Effector memory CD4-positive, alpha-beta T cell (primary cell): Measurements from ENCODE around the gene INSL3.
"Not testable (repeated sequence)": the region's sequence is repeated elsewhere in the genome, so short reads cannot be mapped to it uniquely, and the experiment has no call there.

Experiments used
- DNase-seq, 3 donors: peaks; one replicate each; pipeline ENCODE4 v3.0.0-alpha.2; 2020
- H3K27ac ChIP-seq: 2 replicates; pipeline ENCODE4 v1.7.0; 2013; ENCODE audit warnings: mild to moderate bottlenecking, low read length, moderate library complexity; ENCODE audit not compliant: insufficient read depth, poor library complexity, severe bottlenecking
- H3K27me3 ChIP-seq: replicated peaks from 2 replicates; pipeline ENCODE4 v1.7.0; 2013; ENCODE audit warnings: mild to moderate bottlenecking, low read length; ENCODE audit not compliant: insufficient read depth, control insufficient read depth, poor library complexity, severe bottlenecking
- H3K36me3 ChIP-seq: 2 replicates; pipeline ENCODE4 v1.7.0; 2013; ENCODE audit warnings: mild to moderate bottlenecking, low read length, moderate library complexity; ENCODE audit not compliant: control insufficient read depth, insufficient read depth
- H3K4me1 ChIP-seq: 2 replicates; pipeline ENCODE4 v1.7.0; 2013; ENCODE audit warnings: low read length, mild to moderate bottlenecking; ENCODE audit not compliant: control insufficient read depth, insufficient read depth, poor library complexity, severe bottlenecking
- H3K4me3 ChIP-seq: 2 replicates; pipeline ENCODE4 v1.7.0; 2013; ENCODE audit warnings: low read length, low read depth, mild to moderate bottlenecking; ENCODE audit not compliant: insufficient read depth, poor library complexity, severe bottlenecking
- H3K9me3 ChIP-seq: 2 replicates; pipeline ENCODE4 v1.7.0; 2013; ENCODE audit warnings: mild to moderate bottlenecking, low read length, moderate library complexity; ENCODE audit not compliant: control insufficient read depth

The INSL3 gene

GRCh38 chr19:17817668-17818363 lies 3.5 kb downstream of the INSL3 start:
- H3K36me3 ChIP-seq, result no peaks in the 10 kb centered on the region
- no peaks in the 10 kb centered on the region for H3K4me1 ChIP-seq
- no peak overlapping the region for H3K4me3 ChIP-seq
- no peak for DNase-seq
- no peaks in the 10 kb centered on the region for H3K9me3 ChIP-seq
- H3K27me3 ChIP-seq, result no peaks in the 10 kb centered on the region
- no peak overlapping the region for H3K27ac ChIP-seq

- H3K27ac ChIP-seq, result no peak overlapping the region
- H3K9me3 ChIP-seq, result no peaks in the 10 kb centered on the region
- H3K4me1 ChIP-seq, result no peaks in the 10 kb centered on the region
- DNase-seq, result no peak
- no peak overlapping the region for H3K4me3 ChIP-seq
- no peaks in the 10 kb centered on the region for H3K27me3 ChIP-seq
- no peaks in the 10 kb centered on the region for H3K36me3 ChIP-seq
Measured at GRCh38 chr19:17812099-17812498, 9.2 kb downstream of the INSL3 start.

GRCh38 chr19:17811681-17812080 lies 9.6 kb downstream of the INSL3 start:
- H3K4me3 ChIP-seq, result no peak overlapping the region
- H3K27ac ChIP-seq, result no peak overlapping the region
- no peaks in the 10 kb centered on the region for H3K27me3 ChIP-seq
- no peaks in the 10 kb centered on the region for H3K36me3 ChIP-seq
- no peaks in the 10 kb centered on the region for H3K9me3 ChIP-seq
- no peak for DNase-seq
- no peaks in the 10 kb centered on the region for H3K4me1 ChIP-seq

- Histone ChIP-seq H3K27ac (no peak overlapping the region), H3K9me3 (no peaks in the 10 kb centered on the region), H3K4me3 (no peak overlapping the region), H3K27me3 (no peaks in the 10 kb centered on the region), H3K36me3 (no peaks in the 10 kb centered on the region), H3K4me1 (no peaks in the 10 kb centered on the region)
- DNase-seq, result no peak
Measured at GRCh38 chr19:17811103-17811502, 10.2 kb downstream of the INSL3 start.

GRCh38 chr19:17807731-17808316 lies 13.5 kb downstream of the INSL3 start:
- no peak for DNase-seq
- no peaks in the 10 kb centered on the region for H3K36me3 ChIP-seq
- no peak overlapping the region for H3K4me3 ChIP-seq
- H3K9me3 ChIP-seq, result no peaks in the 10 kb centered on the region
- no peak overlapping the region for H3K27ac ChIP-seq
- H3K27me3 ChIP-seq, result no peaks in the 10 kb centered on the region
- H3K4me1 ChIP-seq, result peaks cover 7% of the 10 kb centered on the region

GRCh38 chr19:17806945-17807344 lies 14.4 kb downstream of the INSL3 start:
- Histone ChIP-seq H3K36me3 (no peaks in the 10 kb centered on the region), H3K4me3 (no peak overlapping the region), H3K27me3 (no peaks in the 10 kb centered on the region), H3K9me3 (no peaks in the 10 kb centered on the region), H3K27ac (no peak overlapping the region), H3K4me1 (peaks cover 15% of the 10 kb centered on the region)
- DNase-seq, result no peak

- Histone ChIP-seq H3K4me3 (no peak overlapping the region), H3K36me3 (no peaks in the 10 kb centered on the region), H3K4me1 (peaks cover 15% of the 10 kb centered on the region), H3K27ac (no peak overlapping the region), H3K9me3 (no peaks in the 10 kb centered on the region), H3K27me3 (no peaks in the 10 kb centered on the region)
- DNase-seq, result no peak
Measured at GRCh38 chr19:17805427-17805826, 15.9 kb downstream of the INSL3 start.

GRCh38 chr19:17803264-17803896 lies 17.9 kb downstream of the INSL3 start:
- H3K27ac ChIP-seq, result no peak overlapping the region
- no peaks in the 10 kb centered on the region for H3K27me3 ChIP-seq
- H3K4me3 ChIP-seq, result no peak overlapping the region
- H3K4me1 ChIP-seq, result peaks cover 15% of the 10 kb centered on the region
- H3K9me3 ChIP-seq, result no peaks in the 10 kb centered on the region
- no peak for DNase-seq
- no peaks in the 10 kb centered on the region for H3K36me3 ChIP-seq

GRCh38 chr19:17802137-17802858 lies 19.0 kb downstream of the INSL3 start:
- Histone ChIP-seq H3K4me1 (peaks cover 15% of the 10 kb centered on the region), H3K9me3 (no peaks in the 10 kb centered on the region), H3K27ac (no peak overlapping the region), H3K36me3 (no peaks in the 10 kb centered on the region), H3K27me3 (no peaks in the 10 kb centered on the region), H3K4me3 (no peak overlapping the region)
- no peak for DNase-seq

GRCh38 chr19:17798599-17798998 lies 22.7 kb downstream of the INSL3 start:
- not testable (repeated sequence) for H3K27ac ChIP-seq, DNase-seq, H3K9me3 ChIP-seq, H3K27me3 ChIP-seq, H3K4me3 ChIP-seq, H3K36me3 ChIP-seq
- peaks cover 36% of the 10 kb centered on the region for H3K4me1 ChIP-seq
